ENCODE results near the gene PNMT.

- TF ChIP-seq CTCF (IDR thresholded peaks at IDR 0.05) (no peak), POLR2A (IDR thresholded peaks at IDR 0.05) (no peak)
Observed at GRCh38 chr17:39663340-39663687, 4.9 kb upstream of the PNMT start.
